IMR-90 (cell line): ENCODE measurements around the gene NRP1. TPM values are rescaled to one million over a fixed set of nuclear protein-coding genes. Genes with fewer than 3 reads are reported as not detected.

Experiments used
- ATAC-seq: fragments of 200-7000 bp; cut with Tn5 transposase; 2 replicates; pipeline ENCODE4 v1.9.1; 2020; ENCODE audit warnings: low read depth, mild to moderate bottlenecking, moderate library complexity
- BruUV-seq: library from RNA; stranded (reverse); fragments of 400-500 nt; replicated peaks from 2 replicates; lab custom pipeline; 2021; lab: Mats Ljungman, UMichigan
- CTCF ChIA-PET: fragments of 300-600 bp; formaldehyde crosslinking; extraction: SDS; loops from one replicate; lab custom pipeline; 2021; ENCODE audit warnings: antibody characterized with exemption; lab: Yijun Ruan, JAX
- POLR2A ChIA-PET: fragments of 300-600 bp; sonication (Branson Sonifier 250); formaldehyde crosslinking; loops from one replicate; lab custom pipeline; 2022; ENCODE audit warnings: antibody characterized with exemption; ENCODE audit not compliant: unreplicated experiment; lab: Charles Lee
- DNase-seq: peaks from one replicate; pipeline ENCODE4 v3.0.0; 2013
- H2AFZ ChIP-seq: replicated peaks from 2 replicates; pipeline ENCODE3; 2013; ENCODE audit warnings: low read length, mild to moderate bottlenecking; ENCODE audit not compliant: poor library complexity
- H2AK5ac ChIP-seq: 2 replicates; pipeline ENCODE4 v1.6.1; 2013; ENCODE audit warnings: low read depth, low read length, inconsistent platforms
- H2AK9ac ChIP-seq: replicated peaks from 2 replicates; pipeline ENCODE3; 2013; ENCODE audit warnings: mild to moderate bottlenecking, low read depth, low read length, moderate library complexity; ENCODE audit not compliant: poor library complexity
- H2BK120ac ChIP-seq: 2 replicates; pipeline ENCODE4 v1.6.1; 2013; ENCODE audit warnings: low read depth, low read length, inconsistent platforms
- H2BK15ac ChIP-seq: 3 replicates; pipeline ENCODE4 v1.6.1; 2013; ENCODE audit warnings: low read depth, low read length, inconsistent platforms
- H2BK20ac ChIP-seq: 2 replicates; pipeline ENCODE4 v1.6.1; 2013; ENCODE audit warnings: low read depth, mild to moderate bottlenecking, inconsistent platforms, low read length, moderate library complexity
- H2BK5ac ChIP-seq: 2 replicates; pipeline ENCODE4 v1.6.1; 2013; ENCODE audit warnings: mild to moderate bottlenecking, low read depth, low read length, inconsistent platforms; ENCODE audit not compliant: poor library complexity, severe bottlenecking
- H3K14ac ChIP-seq: replicated peaks from 2 replicates; pipeline ENCODE4 v1.6.1; 2013; ENCODE audit warnings: low read depth, low read length, inconsistent platforms
- H3K18ac ChIP-seq: 2 replicates; pipeline ENCODE4 v1.6.1; 2013; ENCODE audit warnings: low read depth, low read length, control low read depth
- H3K23ac ChIP-seq: 2 replicates; pipeline ENCODE4 v1.6.1; 2013; ENCODE audit warnings: low read depth, low read length, inconsistent platforms
- H3K27ac ChIP-seq: 2 replicates; pipeline ENCODE4 v1.5.1; 2013; ENCODE audit warnings: mild to moderate bottlenecking, control low read depth, low read length; ENCODE audit not compliant: insufficient read depth
- H3K27me3 ChIP-seq: 2 replicates; pipeline ENCODE4 v1.6.1; 2013; ENCODE audit warnings: low read length; ENCODE audit not compliant: control insufficient read depth, insufficient read depth
- H3K36me3 ChIP-seq: 2 replicates; pipeline ENCODE4 v1.6.1; 2013; ENCODE audit warnings: low read length, mixed read lengths; ENCODE audit not compliant: control insufficient read depth, insufficient read depth
- H3K4ac ChIP-seq: 2 replicates; pipeline ENCODE4 v1.6.1; 2013; ENCODE audit warnings: low read depth, low read length, inconsistent platforms
- H3K4me1 ChIP-seq: 2 replicates; pipeline ENCODE4 v1.6.1; 2013; ENCODE audit warnings: low read length, mixed read lengths; ENCODE audit not compliant: control insufficient read depth, insufficient read depth
- H3K4me2 ChIP-seq: 2 replicates; pipeline ENCODE4 v1.6.1; 2013; ENCODE audit warnings: low read depth, mild to moderate bottlenecking, control low read depth, low read length, moderate library complexity
- H3K4me3 ChIP-seq: 2 replicates; pipeline ENCODE4 v1.5.1; 2013; ENCODE audit warnings: low read depth, mild to moderate bottlenecking, control low read depth, low read length, moderate library complexity; ENCODE audit not compliant: insufficient read depth
- H3K56ac ChIP-seq: 2 replicates; pipeline ENCODE4 v1.6.1; 2013; ENCODE audit warnings: low read length, inconsistent platforms; ENCODE audit not compliant: insufficient read depth; ENCODE audit errors: extremely low read depth
- H3K79me1 ChIP-seq, 2 experiments: 2 replicates each; pipeline ENCODE4 v1.6.1; 2013; ENCODE audit warnings: low read length in 2 of 2, inconsistent platforms in 1 of 2, low read depth in 1 of 2
- H3K9ac ChIP-seq: 2 replicates; pipeline ENCODE4 v1.6.1; 2013; ENCODE audit warnings: low read depth, low read length, control low read depth
- H3K9me1 ChIP-seq: 2 replicates; pipeline ENCODE4 v1.6.1; 2013; ENCODE audit warnings: low read length, inconsistent platforms; ENCODE audit not compliant: insufficient read depth
- H3K9me3 ChIP-seq: 2 replicates; pipeline ENCODE4 v1.6.1; 2013; ENCODE audit warnings: low read length; ENCODE audit not compliant: control insufficient read depth, insufficient read depth
- H4K20me1 ChIP-seq: 2 replicates; pipeline ENCODE4 v1.6.1; 2013; ENCODE audit warnings: low read length, inconsistent platforms; ENCODE audit not compliant: insufficient read depth
- H4K5ac ChIP-seq: 2 replicates; pipeline ENCODE4 v1.6.1; 2013; ENCODE audit warnings: mild to moderate bottlenecking, low read depth, low read length, control low read depth
- H4K8ac ChIP-seq, 2 experiments: 2 replicates each; pipeline ENCODE4 v1.6.1; 2013; ENCODE audit warnings: low read depth in 2 of 2, low read length in 2 of 2, control low read depth in 1 of 2, inconsistent platforms in 1 of 2
- H4K91ac ChIP-seq: 2 replicates; pipeline ENCODE4 v1.6.1; 2013; ENCODE audit warnings: low read depth, low read length, inconsistent platforms; ENCODE audit not compliant: insufficient read depth
- BHLHE40 ChIP-seq: fragments of 150-350 bp; IDR thresholded peaks from 2 replicates; pipeline ENCODE4 v1.6.1; 2016; ENCODE audit warnings: mild to moderate bottlenecking, low read depth, low read length
- FOS ChIP-seq: fragments of 150-350 bp; IDR thresholded peaks from 2 replicates; pipeline ENCODE4 v1.6.1; 2016; ENCODE audit warnings: low read depth, low read length
- MAFK ChIP-seq: IDR thresholded peaks from 2 replicates; pipeline ENCODE4 v1.6.1; 2012; ENCODE audit warnings: low read depth, low read length, improper control_type of control experiment
- MXI1 ChIP-seq: IDR thresholded peaks from 2 replicates; pipeline ENCODE4 v1.6.1; 2012; ENCODE audit warnings: low read depth, mild to moderate bottlenecking, low read length, moderate library complexity, borderline replicate concordance
- POLR2A ChIP-seq: IDR thresholded peaks from 2 replicates; pipeline ENCODE4 v1.6.1; 2012; ENCODE audit warnings: mild to moderate bottlenecking, low read depth, low read length
- RAD21 ChIP-seq: IDR thresholded peaks from 2 replicates; pipeline ENCODE4 v1.6.1; 2012; ENCODE audit warnings: low read length, improper control_type of control experiment
- RFX5 ChIP-seq: IDR thresholded peaks from 2 replicates; pipeline ENCODE4 v1.8.0; 2012; ENCODE audit warnings: low read depth, mild to moderate bottlenecking, low read length, moderate library complexity
- WGBS, 2 experiments: methylation state at CpG; one replicate each; pipeline versions ENCODE4 v1.1.5 to v1.1.7; 2013; ENCODE audit warnings: missing lambda C conversion rate in 2 of 2; ENCODE audit not compliant: insufficient read length in 1 of 2; ENCODE audit errors: extremely low coverage in 2 of 2; 5-methylcytosine and 5-hydroxymethylcytosine counted together
- dilution Hi-C: fragments of 300-500 bp; cut with HindIII; formaldehyde crosslinking; loops from one replicate; pipeline ENCODE4 v1.14.3; 2018; ENCODE audit warnings: low sequenced_read_pairs; ENCODE audit not compliant: unreplicated experiment
- in situ Hi-C: fragments of 300-500 bp; cut with MboI; formaldehyde crosslinking; loops from 3 replicates; pipeline ENCODE4 v1.14.3; 2019; ENCODE audit warnings: low sequenced_read_pairs, inconsistent platforms, mixed read lengths
- intact Hi-C: fragments of 100-400 bp; cut with micrococcal nuclease; formaldehyde crosslinking; loops from 2 replicates; pipeline ENCODE4 v1.10.0; 2022
- polyA plus RNA-seq, 3 experiments: library from polyadenylated mRNA; depleted of rRNA; stranded (reverse); fragments of >200 nt; gene quantifications; 2 replicates each; pipeline ENCODE4 v1.2.3, GENCODE V29; 2012; ENCODE audit warnings: low replicate concordance in 1 of 3
- total RNA-seq: library from RNA; depleted of rRNA; stranded (reverse); fragments of >200 nt; gene quantifications from 2 replicates; pipeline ENCODE4 v1.2.3, GENCODE V29; 2012

NRP1 gene
- total and polyA plus RNA-seq, 2 of the 4 experiments (the other 2 are of a cell fraction), result 108 to 227 TPM

DNA sequence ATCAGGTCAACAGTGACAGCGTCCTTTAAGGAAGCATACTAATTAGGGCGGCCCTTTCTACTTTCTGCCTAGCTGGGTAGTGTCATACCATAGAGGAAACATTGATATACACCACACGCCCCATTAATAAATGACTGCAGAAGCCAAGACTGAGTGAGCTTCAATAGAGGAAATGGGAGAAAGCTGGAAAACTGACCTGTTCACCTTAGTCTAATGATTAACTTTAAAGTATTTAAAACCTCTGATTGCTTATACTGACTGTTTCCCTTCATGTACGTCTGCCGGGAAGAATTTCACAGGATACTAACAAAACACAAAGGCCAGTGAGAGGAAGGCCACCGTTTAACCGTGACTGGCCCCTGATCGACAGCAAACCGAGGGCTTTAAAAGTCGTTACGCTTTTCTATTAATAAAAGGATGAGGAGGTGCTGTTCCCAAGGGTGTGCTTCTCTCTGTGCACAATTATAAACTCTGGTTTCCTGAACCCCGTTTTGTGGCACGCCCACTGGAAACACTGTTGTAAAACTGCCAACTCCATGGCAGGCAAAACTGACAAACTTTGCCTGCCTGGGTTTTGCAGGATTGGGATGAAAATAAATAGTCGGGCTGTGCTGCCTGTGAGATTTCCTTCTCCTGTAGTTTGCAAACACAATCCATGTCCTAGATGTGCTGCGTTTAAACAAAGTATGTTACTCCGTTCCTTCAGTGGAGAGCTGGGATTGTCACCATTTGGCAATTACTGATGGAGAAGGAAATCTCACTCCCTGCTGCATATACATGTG, 137.6 kb downstream of the NRP1 start:
- no peak overlapping the region for H3K27ac ChIP-seq
- peak overlapping the region; percentile 57 for H3K14ac ChIP-seq
- peak overlapping the region; percentile 60 for H2BK120ac ChIP-seq
- H2BK5ac ChIP-seq, result peak overlapping the region; percentile 16
- H3K56ac ChIP-seq, result no peak overlapping the region
- peak overlapping the region; percentile 8; the same call in 1 of the 2 replicates for H4K91ac ChIP-seq
- no peaks in the 10 kb centered on the region for H3K27me3 ChIP-seq
- WGBS, 2 experiments, result no CpG with 5 or more reads among the region's 16 CpGs
- H2AFZ ChIP-seq, result no peak overlapping the region
- H3K4me1 ChIP-seq, result peaks cover 18% of the 10 kb centered on the region
- in situ Hi-C loops (no loop called here), dilution Hi-C loops (no loop called here), intact Hi-C loops (loop anchor here (10.0 kb wide), 1 partner anchor 402 kb away; no protein-coding TSS in a partner anchor)
- peak overlapping the region; percentile 38; the same call in 1 of the 2 replicates for H2AK5ac ChIP-seq
- peak overlapping the region; percentile 27 for H2BK20ac ChIP-seq
- TF ChIP-seq RFX5 (no peak), MXI1 (no peak), RAD21 (no peak), FOS (no peak), BHLHE40 (no peak), MAFK (no peak), POLR2A (no peak)
- DNase-seq, result no peak
- BruUV-seq, result no TSS peak
- POLR2A ChIA-PET, result no interaction called here
- CTCF ChIA-PET, result no interaction called here
- peak overlapping the region; percentile 31; the same call in 1 of the 2 replicates for H4K5ac ChIP-seq
- peaks cover 8 to 28% of the 10 kb centered on the region in 2 experiments; a peak in 3 of 4 replicates for H3K79me1 ChIP-seq
- H3K4ac ChIP-seq, result peak overlapping the region; percentile 28; the same call in 1 of the 2 replicates
- peak overlapping the region; percentile 5 for H3K4me2 ChIP-seq
- H3K4me3 ChIP-seq, result no peak overlapping the region
- peak overlapping the region; percentile 14; the same call in 1 of the 2 replicates for H3K18ac ChIP-seq
- no peaks in the 10 kb centered on the region for H3K9me3 ChIP-seq
- no peak overlapping the region for H2AK9ac ChIP-seq
- H2BK15ac ChIP-seq, result no peak overlapping the region
- peak overlapping the region; percentile 41 for H3K23ac ChIP-seq
- no peak for ATAC-seq
- H3K9me1 ChIP-seq, result 0 out of 2 replicates have a peak, but pooled peaks cover 6% of the 10 kb centered on the region
- no peaks in the 10 kb centered on the region for H4K20me1 ChIP-seq
- H4K8ac ChIP-seq, result peak overlapping the region in 1 of 2 experiments; percentile 15; a peak in 2 of 4 replicates
- H3K9ac ChIP-seq, result no peak overlapping the region
- peaks cover 11% of the 10 kb centered on the region for H3K36me3 ChIP-seq
